ENCODE results near the gene IFI6. TPM values are rescaled to one million over a fixed set of nuclear protein-coding genes. Genes with fewer than 3 reads are reported as not detected.
A peak's percentile ranks its signal among the peaks of the same experiment; 100 is the strongest.

The IFI6 gene
- total RNA-seq (100 to 1,000 TPM in 6 of 9 donors, 10 to 100 TPM in 3; 67.6 to 379 (median 146) TPM), polyA plus RNA-seq (100 to 1,000 TPM; 213 to 611 (median 223) TPM)
- long read RNA-seq, donor 1, transcript IFI6-202 (5 exons, 841 nt), result major isoform, 76 of 93 reads
- long read RNA-seq, donor 1, transcript IFI6-203 (5 exons, 828 nt), result minor isoform, 12 of 93 reads
- long read RNA-seq, donor 1, partial matches to known transcripts, result 5 of 93 reads
- long read RNA-seq, donor 1, other reads (novel, unspliced or antisense), result 0 of 93 reads
- long read RNA-seq, donor 2, transcript IFI6-203 (5 exons, 828 nt), result minor isoform, 5 of 122 reads
- long read RNA-seq, donor 2, transcript IFI6-202 (5 exons, 841 nt), result major isoform, 38 of 122 reads
- long read RNA-seq, donor 2, partial matches to known transcripts, result 78 of 122 reads
- long read RNA-seq, donor 2, other reads (novel, unspliced or antisense), result 0 of 122 reads
- long read RNA-seq, donor 3, transcript IFI6-202 (5 exons, 841 nt), result major isoform, 42 of 178 reads
- long read RNA-seq, donor 3, partial matches to known transcripts, result 132 of 178 reads
- long read RNA-seq, donor 3, other reads (novel, unspliced or antisense), result 0 of 178 reads
- long read RNA-seq, donor 4, transcript IFI6-202 (5 exons, 841 nt), result major isoform, 131 of 153 reads
- long read RNA-seq, donor 4, transcript IFI6-203 (5 exons, 828 nt), result minor isoform, 15 of 153 reads
- long read RNA-seq, donor 4, partial matches to known transcripts, result 5 of 153 reads
- long read RNA-seq, donor 4, other reads (novel, unspliced or antisense), result 2 of 153 reads
- long read RNA-seq, donor 5, transcript IFI6-202 (5 exons, 841 nt), result major isoform, 63 of 70 reads
- long read RNA-seq, donor 5, transcript IFI6-203 (5 exons, 828 nt), result minor isoform, 6 of 70 reads
- long read RNA-seq, donor 5, partial matches to known transcripts, result 0 of 70 reads
- long read RNA-seq, donor 5, other reads (novel, unspliced or antisense), result 1 of 70 reads
- long read RNA-seq, donor 6, transcript IFI6-203 (5 exons, 828 nt), result minor isoform, 17 of 186 reads
- long read RNA-seq, donor 6, transcript IFI6-202 (5 exons, 841 nt), result major isoform, 163 of 186 reads
- long read RNA-seq, donor 6, partial matches to known transcripts, result 0 of 186 reads
- long read RNA-seq, donor 6, other reads (novel, unspliced or antisense), result 2 of 186 reads
- long read RNA-seq, donor 7, transcript IFI6-203 (5 exons, 828 nt), result minor isoform, 6 of 160 reads
- long read RNA-seq, donor 7, transcript IFI6-202 (5 exons, 841 nt), result major isoform, 45 of 160 reads
- long read RNA-seq, donor 7, partial matches to known transcripts, result 109 of 160 reads
- long read RNA-seq, donor 7, other reads (novel, unspliced or antisense), result 0 of 160 reads
- long read RNA-seq, donor 8, transcript IFI6-203 (5 exons, 828 nt), result minor isoform, 7 of 319 reads
- long read RNA-seq, donor 8, transcript IFI6-202 (5 exons, 841 nt), result major isoform, 81 of 319 reads
- long read RNA-seq, donor 8, partial matches to known transcripts, result 231 of 319 reads
- long read RNA-seq, donor 8, other reads (novel, unspliced or antisense), result 0 of 319 reads
- long read RNA-seq, donor 9, transcript IFI6-202 (5 exons, 841 nt), result major isoform, 33 of 178 reads
- long read RNA-seq, donor 9, transcript IFI6-203 (5 exons, 828 nt), result minor isoform, 5 of 178 reads
- long read RNA-seq, donor 9, partial matches to known transcripts, result 139 of 178 reads
- long read RNA-seq, donor 9, other reads (novel, unspliced or antisense), result 0 of 178 reads
- long read RNA-seq, donor 10, transcript IFI6-202 (5 exons, 841 nt), result major isoform, 24 of 30 reads
- long read RNA-seq, donor 10, transcript IFI6-203 (5 exons, 828 nt), result minor isoform, 6 of 30 reads
- long read RNA-seq, donor 10, partial matches to known transcripts, result 0 of 30 reads
- long read RNA-seq, donor 10, other reads (novel, unspliced or antisense), result 0 of 30 reads

- H3K36me3 ChIP-seq (replicated peaks in 1 of 2), result no peaks in the 10 kb centered on the region
- intact Hi-C loops (cut with DNase I), result loop anchor here (5.0 to 10.0 kb wide), 2 partner anchors 50 to 153 kb away; no protein-coding TSS in a partner anchor
- no peaks in the 10 kb centered on the region for H3K9me3 ChIP-seq (replicated peaks in 1 of 3)
- TF ChIP-seq POLR2A (IDR thresholded peaks at IDR 0.05) (peak; percentile 51 to 67), CTCF (IDR thresholded peaks at IDR 0.05) (peak; percentile 10 to 78 (median 60))
- WGBS, 4 donors, result 0 to 1% (median 0%) methylated on average over 10 of the region's 10 CpGs
- no peaks in the 10 kb centered on the region for H3K27me3 ChIP-seq
- H3K4me3 ChIP-seq, result peak within 1 kb of the TSS in 3 of 4 donors; percentile 19 to 62 (median 61)
- DNase-seq, result peak; percentile 85 to 96 (median 92)
- H3K27ac ChIP-seq, result peak within 1 kb of the TSS; percentile 39 to 86 (median 75)
- H3K4me1 ChIP-seq (replicated peaks in 1 of 2), result peaks cover 9 to 33% of the 10 kb centered on the region in 2 donors
Observed at GRCh38 chr1:27671964-27672749, at the start of gene IFI6. IFI6 (minus strand) TSS chr1:27672192; CDS start chr1:27669314, 2,878 bp downstream.

DNA sequence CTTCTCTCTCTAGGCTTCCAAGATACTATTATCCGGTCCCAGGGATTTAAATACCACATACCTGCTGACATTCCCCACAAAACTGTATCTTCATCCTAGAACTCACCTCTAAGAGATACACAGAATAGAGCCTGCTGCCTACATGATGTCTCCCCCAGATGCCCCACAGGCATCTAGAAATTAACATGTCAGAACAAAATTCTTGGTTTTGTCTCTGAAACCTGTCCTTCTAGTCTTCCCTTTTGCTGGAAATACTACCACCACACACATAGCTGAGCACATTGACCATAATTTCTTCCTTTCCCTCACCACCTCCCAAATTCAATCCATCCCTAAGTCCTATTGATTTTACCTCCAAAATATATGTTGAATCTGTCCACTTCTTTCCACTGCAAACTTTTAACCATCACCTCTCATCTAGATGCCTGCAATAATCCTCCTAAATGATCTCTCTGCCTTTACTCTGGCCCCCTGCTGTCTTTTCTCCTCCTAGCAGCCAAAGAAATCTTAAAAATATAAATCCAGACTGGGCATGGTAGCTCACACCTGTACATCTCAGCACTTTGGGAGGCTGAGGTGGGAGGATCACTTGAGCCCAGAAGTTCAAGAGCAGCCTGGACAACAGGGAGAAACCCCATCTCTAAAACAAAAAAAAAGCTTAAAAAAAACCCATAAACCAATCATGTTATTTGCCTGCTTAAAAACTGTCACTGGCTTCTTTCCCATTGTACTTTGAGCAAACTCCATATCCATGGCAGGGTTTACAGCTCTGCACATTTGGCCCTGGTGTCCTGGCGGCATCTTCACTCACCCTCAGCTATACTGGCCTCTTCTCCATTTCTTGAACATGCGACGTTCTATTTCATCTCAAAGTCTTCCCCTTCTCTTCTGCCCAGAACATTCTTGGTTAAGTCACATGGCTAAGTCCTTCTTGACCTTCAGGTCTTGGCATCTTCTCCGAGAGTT, 47.6 kb upstream of the IFI6 start:
- Histone ChIP-seq H3K27ac (no peak overlapping the region), H3K4me1 (replicated peaks in 1 of 2) (no peaks in the 10 kb centered on the region), H3K4me3 (no peak overlapping the region), H3K36me3 (replicated peaks in 1 of 2) (no peaks in the 10 kb centered on the region), H3K9me3 (replicated peaks in 1 of 3) (no peaks in the 10 kb centered on the region), H3K27me3 (no peaks in the 10 kb centered on the region)
- no peak for DNase-seq
- intact Hi-C loops (cut with DNase I), result loop anchor here in 1 of 2 donors (5.0 kb wide), 1 partner anchor 47 kb away; the partner anchor contains the start of gene IFI6
- no peak for TF ChIP-seq CTCF (IDR thresholded peaks at IDR 0.05)
- no peak for TF ChIP-seq POLR2A (IDR thresholded peaks at IDR 0.05)
- WGBS, 4 donors, result 64 to 70% (median 67%) methylated on average over 5 of the region's 5 CpGs
